ENCODE results near the gene FKBP5.
"Not testable (repeated sequence)": the region's sequence is repeated elsewhere in the genome, so short reads cannot be mapped to it uniquely, and the experiment has no call there.

FKBP5 gene

GRCh38 chr6:35688605-35689322 is at the start of gene FKBP5:
TSS of gene FKBP5 (minus strand) at chr6:35688915. CDS start at chr6:35642824, 46,091 bp downstream.
- DNase-seq = peak; percentile 68

- no peak for DNase-seq
Observed at GRCh38 chr6:35737413-35738211, 48.9 kb upstream of the FKBP5 start.

- DNase-seq = no peak
Observed at GRCh38 chr6:35736982-35737412, 48.3 kb upstream of the FKBP5 start, which contains the start of gene ARMC12. TSS of gene ARMC12 (plus strand) at chr6:35737032. CDS start at chr6:35737109, 77 bp downstream.

- no peak for DNase-seq
Observed at GRCh38 chr6:35736253-35736894, 47.7 kb upstream of the FKBP5 start.

GRCh38 chr6:35735452-35735851 is 46.7 kb upstream of the FKBP5 start:
- DNase-seq = no peak

GRCh38 chr6:35734319-35734718 is 45.6 kb upstream of the FKBP5 start:
- DNase-seq = not testable (repeated sequence)

GRCh38 chr6:35733633-35734032 is 44.9 kb upstream of the FKBP5 start:
- no peak for DNase-seq

GRCh38 chr6:35731736-35732532 is 43.2 kb upstream of the FKBP5 start:
- DNase-seq = peak; percentile 44

- DNase-seq = peak; percentile 52
Observed at GRCh38 chr6:35731414-35731735, 42.7 kb upstream of the FKBP5 start.

GRCh38 chr6:35730745-35731413 is 42.2 kb upstream of the FKBP5 start:
- no peak for DNase-seq

- no peak for DNase-seq
Observed at GRCh38 chr6:35729722-35730121, 41.0 kb upstream of the FKBP5 start.

GRCh38 chr6:35728683-35729678 is 40.3 kb upstream of the FKBP5 start:
- no peak for DNase-seq

GRCh38 chr6:35727935-35728682 is 39.4 kb upstream of the FKBP5 start:
- peak; percentile 58 for DNase-seq

GRCh38 chr6:35727231-35727934 is 38.7 kb upstream of the FKBP5 start:
- DNase-seq = no peak

GRCh38 chr6:35725721-35726438 is 37.2 kb upstream of the FKBP5 start:
- no peak for DNase-seq

GRCh38 chr6:35725081-35725708 is 36.5 kb upstream of the FKBP5 start:
- no peak for DNase-seq

GRCh38 chr6:35724471-35724870 is 35.8 kb upstream of the FKBP5 start:
- DNase-seq = no peak

GRCh38 chr6:35724059-35724458 is 35.3 kb upstream of the FKBP5 start:
- no peak for DNase-seq
